IMR-90 (cell line): ENCODE measurements around the gene WHRN. TPM values are rescaled to one million over a fixed set of nuclear protein-coding genes. Genes with fewer than 3 reads are reported as not detected.

Experiments used
- ATAC-seq: fragments of 200-7000 bp; cut with Tn5 transposase; 2 replicates; pipeline ENCODE4 v1.9.1; 2020; ENCODE audit warnings: low read depth, mild to moderate bottlenecking, moderate library complexity
- BruUV-seq: library from RNA; stranded (reverse); fragments of 400-500 nt; replicated peaks from 2 replicates; lab custom pipeline; 2021; lab: Mats Ljungman, UMichigan
- CTCF ChIA-PET: fragments of 300-600 bp; formaldehyde crosslinking; extraction: SDS; loops from one replicate; lab custom pipeline; 2021; ENCODE audit warnings: antibody characterized with exemption; lab: Yijun Ruan, JAX
- POLR2A ChIA-PET: fragments of 300-600 bp; sonication (Branson Sonifier 250); formaldehyde crosslinking; loops from one replicate; lab custom pipeline; 2022; ENCODE audit warnings: antibody characterized with exemption; ENCODE audit not compliant: unreplicated experiment; lab: Charles Lee
- DNase-seq: peaks from one replicate; pipeline ENCODE4 v3.0.0; 2013
- H2AFZ ChIP-seq: replicated peaks from 2 replicates; pipeline ENCODE3; 2013; ENCODE audit warnings: low read length, mild to moderate bottlenecking; ENCODE audit not compliant: poor library complexity
- H2AK5ac ChIP-seq: 2 replicates; pipeline ENCODE4 v1.6.1; 2013; ENCODE audit warnings: low read depth, low read length, inconsistent platforms
- H2AK9ac ChIP-seq: replicated peaks from 2 replicates; pipeline ENCODE3; 2013; ENCODE audit warnings: mild to moderate bottlenecking, low read depth, low read length, moderate library complexity; ENCODE audit not compliant: poor library complexity
- H2BK120ac ChIP-seq: 2 replicates; pipeline ENCODE4 v1.6.1; 2013; ENCODE audit warnings: low read depth, low read length, inconsistent platforms
- H2BK15ac ChIP-seq: 3 replicates; pipeline ENCODE4 v1.6.1; 2013; ENCODE audit warnings: low read depth, low read length, inconsistent platforms
- H2BK20ac ChIP-seq: 2 replicates; pipeline ENCODE4 v1.6.1; 2013; ENCODE audit warnings: low read depth, mild to moderate bottlenecking, inconsistent platforms, low read length, moderate library complexity
- H2BK5ac ChIP-seq: 2 replicates; pipeline ENCODE4 v1.6.1; 2013; ENCODE audit warnings: mild to moderate bottlenecking, low read depth, low read length, inconsistent platforms; ENCODE audit not compliant: poor library complexity, severe bottlenecking
- H3K14ac ChIP-seq: replicated peaks from 2 replicates; pipeline ENCODE4 v1.6.1; 2013; ENCODE audit warnings: low read depth, low read length, inconsistent platforms
- H3K18ac ChIP-seq: 2 replicates; pipeline ENCODE4 v1.6.1; 2013; ENCODE audit warnings: low read depth, low read length, control low read depth
- H3K23ac ChIP-seq: 2 replicates; pipeline ENCODE4 v1.6.1; 2013; ENCODE audit warnings: low read depth, low read length, inconsistent platforms
- H3K27ac ChIP-seq: 2 replicates; pipeline ENCODE4 v1.5.1; 2013; ENCODE audit warnings: mild to moderate bottlenecking, control low read depth, low read length; ENCODE audit not compliant: insufficient read depth
- H3K27me3 ChIP-seq: 2 replicates; pipeline ENCODE4 v1.6.1; 2013; ENCODE audit warnings: low read length; ENCODE audit not compliant: control insufficient read depth, insufficient read depth
- H3K36me3 ChIP-seq: 2 replicates; pipeline ENCODE4 v1.6.1; 2013; ENCODE audit warnings: low read length, mixed read lengths; ENCODE audit not compliant: control insufficient read depth, insufficient read depth
- H3K4ac ChIP-seq: 2 replicates; pipeline ENCODE4 v1.6.1; 2013; ENCODE audit warnings: low read depth, low read length, inconsistent platforms
- H3K4me1 ChIP-seq: 2 replicates; pipeline ENCODE4 v1.6.1; 2013; ENCODE audit warnings: low read length, mixed read lengths; ENCODE audit not compliant: control insufficient read depth, insufficient read depth
- H3K4me2 ChIP-seq: 2 replicates; pipeline ENCODE4 v1.6.1; 2013; ENCODE audit warnings: low read depth, mild to moderate bottlenecking, control low read depth, low read length, moderate library complexity
- H3K4me3 ChIP-seq: 2 replicates; pipeline ENCODE4 v1.5.1; 2013; ENCODE audit warnings: low read depth, mild to moderate bottlenecking, control low read depth, low read length, moderate library complexity; ENCODE audit not compliant: insufficient read depth
- H3K56ac ChIP-seq: 2 replicates; pipeline ENCODE4 v1.6.1; 2013; ENCODE audit warnings: low read length, inconsistent platforms; ENCODE audit not compliant: insufficient read depth; ENCODE audit errors: extremely low read depth
- H3K79me1 ChIP-seq, 2 experiments: 2 replicates each; pipeline ENCODE4 v1.6.1; 2013; ENCODE audit warnings: low read length in 2 of 2, inconsistent platforms in 1 of 2, low read depth in 1 of 2
- H3K9ac ChIP-seq: 2 replicates; pipeline ENCODE4 v1.6.1; 2013; ENCODE audit warnings: low read depth, low read length, control low read depth
- H3K9me1 ChIP-seq: 2 replicates; pipeline ENCODE4 v1.6.1; 2013; ENCODE audit warnings: low read length, inconsistent platforms; ENCODE audit not compliant: insufficient read depth
- H3K9me3 ChIP-seq: 2 replicates; pipeline ENCODE4 v1.6.1; 2013; ENCODE audit warnings: low read length; ENCODE audit not compliant: control insufficient read depth, insufficient read depth
- H4K20me1 ChIP-seq: 2 replicates; pipeline ENCODE4 v1.6.1; 2013; ENCODE audit warnings: low read length, inconsistent platforms; ENCODE audit not compliant: insufficient read depth
- H4K5ac ChIP-seq: 2 replicates; pipeline ENCODE4 v1.6.1; 2013; ENCODE audit warnings: mild to moderate bottlenecking, low read depth, low read length, control low read depth
- H4K8ac ChIP-seq, 2 experiments: 2 replicates each; pipeline ENCODE4 v1.6.1; 2013; ENCODE audit warnings: low read depth in 2 of 2, low read length in 2 of 2, control low read depth in 1 of 2, inconsistent platforms in 1 of 2
- H4K91ac ChIP-seq: 2 replicates; pipeline ENCODE4 v1.6.1; 2013; ENCODE audit warnings: low read depth, low read length, inconsistent platforms; ENCODE audit not compliant: insufficient read depth
- BHLHE40 ChIP-seq: fragments of 150-350 bp; IDR thresholded peaks from 2 replicates; pipeline ENCODE4 v1.6.1; 2016; ENCODE audit warnings: mild to moderate bottlenecking, low read depth, low read length
- CEBPB ChIP-seq: IDR thresholded peaks from 2 replicates; pipeline ENCODE4 v1.6.1; 2012; ENCODE audit warnings: low read depth, low read length, improper control_type of control experiment
- CHD1 ChIP-seq: IDR thresholded peaks from 2 replicates; pipeline ENCODE4 v1.6.1; 2012; ENCODE audit warnings: low read depth, low read length, improper control_type of control experiment
- FOS ChIP-seq: fragments of 150-350 bp; IDR thresholded peaks from 2 replicates; pipeline ENCODE4 v1.6.1; 2016; ENCODE audit warnings: low read depth, low read length
- MAFK ChIP-seq: IDR thresholded peaks from 2 replicates; pipeline ENCODE4 v1.6.1; 2012; ENCODE audit warnings: low read depth, low read length, improper control_type of control experiment
- POLR2A ChIP-seq: IDR thresholded peaks from 2 replicates; pipeline ENCODE4 v1.6.1; 2012; ENCODE audit warnings: mild to moderate bottlenecking, low read depth, low read length
- RAD21 ChIP-seq: IDR thresholded peaks from 2 replicates; pipeline ENCODE4 v1.6.1; 2012; ENCODE audit warnings: low read length, improper control_type of control experiment
- RCOR1 ChIP-seq: IDR thresholded peaks from 2 replicates; pipeline ENCODE4 v1.6.1; 2012; ENCODE audit warnings: mild to moderate bottlenecking, low read length, improper control_type of control experiment; ENCODE audit not compliant: insufficient replicate concordance
- SMC3 ChIP-seq: fragments of 150-350 bp; IDR thresholded peaks from 2 replicates; pipeline ENCODE4 v1.6.1; 2016; ENCODE audit warnings: low read depth, mild to moderate bottlenecking, antibody characterized with exemption, low read length, moderate library complexity
- WGBS, 2 experiments: methylation state at CpG; one replicate each; pipeline versions ENCODE4 v1.1.5 to v1.1.7; 2013; ENCODE audit warnings: missing lambda C conversion rate in 2 of 2; ENCODE audit not compliant: insufficient read length in 1 of 2; ENCODE audit errors: extremely low coverage in 2 of 2; 5-methylcytosine and 5-hydroxymethylcytosine counted together
- dilution Hi-C: fragments of 300-500 bp; cut with HindIII; formaldehyde crosslinking; loops from one replicate; pipeline ENCODE4 v1.14.3; 2018; ENCODE audit warnings: low sequenced_read_pairs; ENCODE audit not compliant: unreplicated experiment
- in situ Hi-C: fragments of 300-500 bp; cut with MboI; formaldehyde crosslinking; loops from 3 replicates; pipeline ENCODE4 v1.14.3; 2019; ENCODE audit warnings: low sequenced_read_pairs, inconsistent platforms, mixed read lengths
- intact Hi-C: fragments of 100-400 bp; cut with micrococcal nuclease; formaldehyde crosslinking; loops from 2 replicates; pipeline ENCODE4 v1.10.0; 2022
- polyA plus RNA-seq, 3 experiments: library from polyadenylated mRNA; depleted of rRNA; stranded (reverse); fragments of >200 nt; gene quantifications; 2 replicates each; pipeline ENCODE4 v1.2.3, GENCODE V29; 2012; ENCODE audit warnings: low replicate concordance in 1 of 3
- total RNA-seq: library from RNA; depleted of rRNA; stranded (reverse); fragments of >200 nt; gene quantifications from 2 replicates; pipeline ENCODE4 v1.2.3, GENCODE V29; 2012
- TF ChIP-seq, protein P1 (sequence below): fragments of 150-350 bp; IDR thresholded peaks from 2 replicates; pipeline ENCODE4 v1.6.1; 2017; ENCODE audit warnings: mild to moderate bottlenecking, antibody characterized with exemption, low read length, low read depth

Gene WHRN
- total and polyA plus RNA-seq, 2 of the 4 experiments (the other 2 are of a cell fraction) = 0.18 to 2.6 TPM

- Histone ChIP-seq H3K36me3 (no peaks in the 10 kb centered on the region), H3K9me1 (no peaks in the 10 kb centered on the region), H3K27ac (no peak overlapping the region), H2AK5ac (no peak overlapping the region), H3K4me1 (no peaks in the 10 kb centered on the region), H3K56ac (no peak overlapping the region), H4K5ac (no peak overlapping the region), H2BK20ac (no peak overlapping the region), H3K4ac (no peak overlapping the region), H3K27me3 (peaks cover 2% of the 10 kb centered on the region; the same call in 1 of the 2 replicates), H2BK15ac (no peak overlapping the region), H2AFZ (no peak overlapping the region), H4K20me1 (peaks cover 3% of the 10 kb centered on the region; the same call in 1 of the 2 replicates), H3K9ac (no peak overlapping the region), H3K79me1 (no peaks in the 10 kb centered on the region), H3K14ac (no peak overlapping the region), H3K9me3 (no peaks in the 10 kb centered on the region), H4K91ac (no peak overlapping the region), H2AK9ac (no peak overlapping the region), H2BK120ac (no peak overlapping the region), H3K23ac (no peak overlapping the region), H3K4me2 (no peak overlapping the region), H3K18ac (no peak overlapping the region), H3K4me3 (no peak overlapping the region), H4K8ac (no peak overlapping the region), H2BK5ac (no peak overlapping the region)
- no peak for TF ChIP-seq RAD21
- TF ChIP-seq BHLHE40 = no peak
- TF ChIP-seq CEBPB = no peak
- no peak for TF ChIP-seq RCOR1
- TF ChIP-seq, protein P1, sequence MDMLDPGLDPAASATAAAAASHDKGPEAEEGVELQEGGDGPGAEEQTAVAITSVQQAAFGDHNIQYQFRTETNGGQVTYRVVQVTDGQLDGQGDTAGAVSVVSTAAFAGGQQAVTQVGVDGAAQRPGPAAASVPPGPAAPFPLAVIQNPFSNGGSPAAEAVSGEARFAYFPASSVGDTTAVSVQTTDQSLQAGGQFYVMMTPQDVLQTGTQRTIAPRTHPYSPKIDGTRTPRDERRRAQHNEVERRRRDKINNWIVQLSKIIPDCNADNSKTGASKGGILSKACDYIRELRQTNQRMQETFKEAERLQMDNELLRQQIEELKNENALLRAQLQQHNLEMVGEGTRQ = no peak
- no peak for TF ChIP-seq CHD1
- no peak for TF ChIP-seq POLR2A
- TF ChIP-seq SMC3 = no peak
- no peak for TF ChIP-seq MAFK
- no peak for TF ChIP-seq FOS
- CTCF ChIA-PET = interaction anchor here (1.6 to 3.6 kb wide), 2 partner anchors 32 to 216 kb away, joined by 3 to 27 read pairs; no protein-coding TSS in a partner anchor
- in situ Hi-C loops = loop anchor here (10.0 to 25.0 kb wide), 2 partner anchors 207 to 1075 kb away; no protein-coding TSS in a partner anchor
- no TSS peak for BruUV-seq
- no CpG with 5 or more reads among the region's 2 CpGs for WGBS, 2 experiments
- DNase-seq (no peak), ATAC-seq (no peak)
- POLR2A ChIA-PET = no interaction called here
- dilution Hi-C loops = no loop called here
- intact Hi-C loops = loop anchor here (10.0 kb wide), 2 partner anchors 467 to 577 kb away; no protein-coding TSS in a partner anchor
These were observed 67.8 kb downstream of the WHRN start for GRCh38 chr9:114437401-114437893.
